ENCODE measurements around the gene KCNQ1.

The KCNQ1 gene

GRCh38 chr11:2804189-2804588 is 359.4 kb downstream of the KCNQ1 start:
- WGBS, 2 experiments (ENCODE audit: insufficient coverage in 2 of 2): 86 to 88% methylated on average over 5 to 9 of the region's 10 CpGs
- Histone ChIP-seq H3K36me3 (ENCODE audit: control insufficient read depth, insufficient read depth, low read length) (no peaks in the 10 kb centered on the region), H3K27ac (ENCODE audit: low read depth, low read length, severe bottlenecking) (no peak overlapping the region), H3K9me3 (ENCODE audit: control insufficient read depth, low read length) (no peaks in the 10 kb centered on the region), H3K4me1 (ENCODE audit: control insufficient read depth, insufficient read depth, low read length, poor library complexity, severe bottlenecking) (peaks cover 12% of the 10 kb centered on the region), H3K4me3 (ENCODE audit: extremely low read depth, insufficient read depth, low read length, poor library complexity, severe bottlenecking) (no peak overlapping the region)

- Histone ChIP-seq H3K27ac (ENCODE audit: low read depth, low read length, severe bottlenecking) (no peak overlapping the region), H3K9me3 (ENCODE audit: control insufficient read depth, low read length) (no peaks in the 10 kb centered on the region)
- 82 to 83% methylated on average over 17 to 19 of the region's 19 CpGs for WGBS, 2 experiments (ENCODE audit: insufficient coverage in 2 of 2)
These were observed 360.0 kb downstream of the KCNQ1 start for GRCh38 chr11:2804701-2805387.

GRCh38 chr11:2805388-2806056 is 360.7 kb downstream of the KCNQ1 start:
- WGBS, 2 experiments (ENCODE audit: insufficient coverage in 2 of 2): 86 to 90% methylated on average over 15 of the region's 20 CpGs

More at GRCh38 chr11:2804701-2805387, 360.0 kb downstream of the KCNQ1 start:
- no peaks in the 10 kb centered on the region for H3K36me3 ChIP-seq (ENCODE audit: control insufficient read depth, insufficient read depth, low read length)
- H3K4me3 ChIP-seq (ENCODE audit: extremely low read depth, insufficient read depth, low read length, poor library complexity, severe bottlenecking): no peak overlapping the region
- peaks cover 12% of the 10 kb centered on the region for H3K4me1 ChIP-seq (ENCODE audit: control insufficient read depth, insufficient read depth, low read length, poor library complexity, severe bottlenecking)

GRCh38 chr11:2806351-2807024 is 361.7 kb downstream of the KCNQ1 start:
- H3K4me1 ChIP-seq (ENCODE audit: control insufficient read depth, insufficient read depth, low read length, poor library complexity, severe bottlenecking): peaks cover 9% of the 10 kb centered on the region
- H3K4me3 ChIP-seq (ENCODE audit: extremely low read depth, insufficient read depth, low read length, poor library complexity, severe bottlenecking): no peak overlapping the region
- no peaks in the 10 kb centered on the region for H3K9me3 ChIP-seq (ENCODE audit: control insufficient read depth, low read length)
- H3K36me3 ChIP-seq (ENCODE audit: control insufficient read depth, insufficient read depth, low read length): no peaks in the 10 kb centered on the region
- WGBS, 2 experiments (ENCODE audit: insufficient coverage in 2 of 2): 76 to 77% methylated on average over 17 to 21 of the region's 24 CpGs
- no peak overlapping the region for H3K27ac ChIP-seq (ENCODE audit: low read depth, low read length, severe bottlenecking)

More at GRCh38 chr11:2805388-2806056, 360.7 kb downstream of the KCNQ1 start:
- H3K27ac ChIP-seq (ENCODE audit: low read depth, low read length, severe bottlenecking): no peak overlapping the region
- H3K4me3 ChIP-seq (ENCODE audit: extremely low read depth, insufficient read depth, low read length, poor library complexity, severe bottlenecking): no peak overlapping the region
- no peaks in the 10 kb centered on the region for H3K36me3 ChIP-seq (ENCODE audit: control insufficient read depth, insufficient read depth, low read length)
- peaks cover 12% of the 10 kb centered on the region for H3K4me1 ChIP-seq (ENCODE audit: control insufficient read depth, insufficient read depth, low read length, poor library complexity, severe bottlenecking)
- H3K9me3 ChIP-seq (ENCODE audit: control insufficient read depth, low read length): no peaks in the 10 kb centered on the region

GRCh38 chr11:2807025-2807681 is 362.3 kb downstream of the KCNQ1 start:
- Histone ChIP-seq H3K4me1 (ENCODE audit: control insufficient read depth, insufficient read depth, low read length, poor library complexity, severe bottlenecking) (peaks cover 14% of the 10 kb centered on the region), H3K27ac (ENCODE audit: low read depth, low read length, severe bottlenecking) (no peak overlapping the region), H3K36me3 (ENCODE audit: control insufficient read depth, insufficient read depth, low read length) (no peaks in the 10 kb centered on the region), H3K9me3 (ENCODE audit: control insufficient read depth, low read length) (no peaks in the 10 kb centered on the region), H3K4me3 (ENCODE audit: extremely low read depth, insufficient read depth, low read length, poor library complexity, severe bottlenecking) (no peak overlapping the region)
- WGBS, 2 experiments (ENCODE audit: insufficient coverage in 2 of 2): 84 to 89% methylated on average over 31 to 37 of the region's 39 CpGs

GRCh38 chr11:2807801-2808241 is 363.0 kb downstream of the KCNQ1 start:
- Histone ChIP-seq H3K36me3 (ENCODE audit: control insufficient read depth, insufficient read depth, low read length) (no peaks in the 10 kb centered on the region), H3K4me3 (ENCODE audit: extremely low read depth, insufficient read depth, low read length, poor library complexity, severe bottlenecking) (no peak overlapping the region), H3K27ac (ENCODE audit: low read depth, low read length, severe bottlenecking) (no peak overlapping the region), H3K9me3 (ENCODE audit: control insufficient read depth, low read length) (no peaks in the 10 kb centered on the region), H3K4me1 (ENCODE audit: control insufficient read depth, insufficient read depth, low read length, poor library complexity, severe bottlenecking) (peaks cover 19% of the 10 kb centered on the region)
- WGBS, 2 experiments (ENCODE audit: insufficient coverage in 2 of 2): 93 to 98% methylated on average over 10 of the region's 11 CpGs

GRCh38 chr11:2808850-2809846 is 364.3 kb downstream of the KCNQ1 start:
- no peaks in the 10 kb centered on the region for H3K36me3 ChIP-seq (ENCODE audit: control insufficient read depth, insufficient read depth, low read length)
- 93 to 98% methylated on average over 6 to 13 of the region's 15 CpGs for WGBS, 2 experiments (ENCODE audit: insufficient coverage in 2 of 2)
- peaks cover 22% of the 10 kb centered on the region for H3K4me1 ChIP-seq (ENCODE audit: control insufficient read depth, insufficient read depth, low read length, poor library complexity, severe bottlenecking)
- H3K27ac ChIP-seq (ENCODE audit: low read depth, low read length, severe bottlenecking): no peak overlapping the region
- H3K4me3 ChIP-seq (ENCODE audit: extremely low read depth, insufficient read depth, low read length, poor library complexity, severe bottlenecking): no peak overlapping the region
- no peaks in the 10 kb centered on the region for H3K9me3 ChIP-seq (ENCODE audit: control insufficient read depth, low read length)

GRCh38 chr11:2809854-2810253 is 365.0 kb downstream of the KCNQ1 start:
- peaks cover 22% of the 10 kb centered on the region for H3K4me1 ChIP-seq (ENCODE audit: control insufficient read depth, insufficient read depth, low read length, poor library complexity, severe bottlenecking)
- WGBS, 2 experiments (ENCODE audit: insufficient coverage in 2 of 2): no CpG with 5 or more reads among the region's 1 CpG

GRCh38 chr11:2810411-2811205 is 365.8 kb downstream of the KCNQ1 start:
- Histone ChIP-seq H3K9me3 (ENCODE audit: control insufficient read depth, low read length) (no peaks in the 10 kb centered on the region), H3K36me3 (ENCODE audit: control insufficient read depth, insufficient read depth, low read length) (no peaks in the 10 kb centered on the region), H3K27ac (ENCODE audit: low read depth, low read length, severe bottlenecking) (no peak overlapping the region), H3K4me3 (ENCODE audit: extremely low read depth, insufficient read depth, low read length, poor library complexity, severe bottlenecking) (no peak overlapping the region), H3K4me1 (ENCODE audit: control insufficient read depth, insufficient read depth, low read length, poor library complexity, severe bottlenecking) (peaks cover 15% of the 10 kb centered on the region)
- 91 to 96% methylated on average over 17 to 18 of the region's 18 CpGs for WGBS, 2 experiments (ENCODE audit: insufficient coverage in 2 of 2)

More at GRCh38 chr11:2809854-2810253, 365.0 kb downstream of the KCNQ1 start:
- H3K9me3 ChIP-seq (ENCODE audit: control insufficient read depth, low read length): no peaks in the 10 kb centered on the region
- no peaks in the 10 kb centered on the region for H3K36me3 ChIP-seq (ENCODE audit: control insufficient read depth, insufficient read depth, low read length)
- no peak overlapping the region for H3K27ac ChIP-seq (ENCODE audit: low read depth, low read length, severe bottlenecking)
- H3K4me3 ChIP-seq (ENCODE audit: extremely low read depth, insufficient read depth, low read length, poor library complexity, severe bottlenecking): no peak overlapping the region

All from mesodermal cell (in vitro differentiated cells).